ENCODE data around the gene GRIK4.

Gene GRIK4

DNA sequence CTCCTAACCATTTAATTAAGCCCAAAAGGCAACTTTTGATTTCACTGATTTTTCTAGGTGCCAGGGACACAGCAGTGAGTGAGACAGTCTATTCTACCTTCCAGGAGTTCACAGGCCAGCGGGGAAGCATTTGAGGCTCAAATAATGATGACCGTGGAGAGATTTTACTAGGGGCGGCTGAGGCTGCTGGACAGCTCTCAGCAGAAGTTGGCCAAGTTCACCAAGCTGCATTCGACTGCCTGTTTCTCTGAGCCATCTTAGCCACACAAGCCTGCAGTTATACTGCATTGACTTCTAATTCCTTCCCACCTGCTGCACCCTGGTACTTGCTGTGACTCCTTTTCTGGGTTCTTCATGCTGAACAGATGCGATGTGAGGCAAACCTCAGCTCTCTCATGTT lies 343.4 kb downstream of the GRIK4 start:
- no peak for DNase-seq (ENCODE audit: low read depth)
- in situ Hi-C loops (cut with HindIII; ENCODE audit: low sequenced_read_pairs): no loop called here
- H3K4me3 ChIP-seq (ENCODE audit: low read depth, low read length): no peak overlapping the region
- TF ChIP-seq, protein P1, sequence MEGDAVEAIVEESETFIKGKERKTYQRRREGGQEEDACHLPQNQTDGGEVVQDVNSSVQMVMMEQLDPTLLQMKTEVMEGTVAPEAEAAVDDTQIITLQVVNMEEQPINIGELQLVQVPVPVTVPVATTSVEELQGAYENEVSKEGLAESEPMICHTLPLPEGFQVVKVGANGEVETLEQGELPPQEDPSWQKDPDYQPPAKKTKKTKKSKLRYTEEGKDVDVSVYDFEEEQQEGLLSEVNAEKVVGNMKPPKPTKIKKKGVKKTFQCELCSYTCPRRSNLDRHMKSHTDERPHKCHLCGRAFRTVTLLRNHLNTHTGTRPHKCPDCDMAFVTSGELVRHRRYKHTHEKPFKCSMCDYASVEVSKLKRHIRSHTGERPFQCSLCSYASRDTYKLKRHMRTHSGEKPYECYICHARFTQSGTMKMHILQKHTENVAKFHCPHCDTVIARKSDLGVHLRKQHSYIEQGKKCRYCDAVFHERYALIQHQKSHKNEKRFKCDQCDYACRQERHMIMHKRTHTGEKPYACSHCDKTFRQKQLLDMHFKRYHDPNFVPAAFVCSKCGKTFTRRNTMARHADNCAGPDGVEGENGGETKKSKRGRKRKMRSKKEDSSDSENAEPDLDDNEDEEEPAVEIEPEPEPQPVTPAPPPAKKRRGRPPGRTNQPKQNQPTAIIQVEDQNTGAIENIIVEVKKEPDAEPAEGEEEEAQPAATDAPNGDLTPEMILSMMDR (IDR thresholded peaks at IDR 0.05; ENCODE audit: low read depth, low read length, missing control alignments): no peak

DNA sequence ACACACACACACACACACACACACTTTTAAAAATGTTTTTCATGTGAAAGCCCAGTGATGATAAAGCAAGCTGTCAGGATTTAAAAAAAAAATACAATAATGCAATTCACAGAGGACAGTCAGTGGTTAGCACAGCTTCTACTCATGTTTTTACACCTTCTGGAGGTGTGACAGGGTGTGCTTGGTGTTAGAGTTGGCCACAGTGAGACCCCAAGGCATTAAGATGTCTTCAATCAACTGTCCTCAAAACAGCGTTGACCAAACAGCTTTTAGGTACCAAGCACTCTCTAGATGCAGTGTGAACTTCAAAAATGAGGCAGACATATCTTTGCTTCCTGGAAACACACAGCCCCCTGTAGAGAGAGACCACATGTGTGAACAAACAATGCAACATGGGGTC lies 346.0 kb downstream of the GRIK4 start:
- H3K4me3 ChIP-seq (ENCODE audit: low read depth, low read length): no peak overlapping the region
- DNase-seq (ENCODE audit: low read depth): no peak
- in situ Hi-C loops (cut with HindIII; ENCODE audit: low sequenced_read_pairs): no loop called here
- TF ChIP-seq, protein P1 (IDR thresholded peaks at IDR 0.05; ENCODE audit: low read depth, low read length, missing control alignments): no peak

- TF ChIP-seq, protein P1 (IDR thresholded peaks at IDR 0.05; ENCODE audit: low read depth, low read length, missing control alignments): no peak
- DNase-seq (ENCODE audit: low read depth): no peak
- in situ Hi-C loops (cut with HindIII; ENCODE audit: low sequenced_read_pairs): no loop called here
- no peak overlapping the region for H3K4me3 ChIP-seq (ENCODE audit: low read depth, low read length)
Observed at GRCh38 chr11:120858740-120859139, 347.2 kb downstream of the GRIK4 start.

DNA sequence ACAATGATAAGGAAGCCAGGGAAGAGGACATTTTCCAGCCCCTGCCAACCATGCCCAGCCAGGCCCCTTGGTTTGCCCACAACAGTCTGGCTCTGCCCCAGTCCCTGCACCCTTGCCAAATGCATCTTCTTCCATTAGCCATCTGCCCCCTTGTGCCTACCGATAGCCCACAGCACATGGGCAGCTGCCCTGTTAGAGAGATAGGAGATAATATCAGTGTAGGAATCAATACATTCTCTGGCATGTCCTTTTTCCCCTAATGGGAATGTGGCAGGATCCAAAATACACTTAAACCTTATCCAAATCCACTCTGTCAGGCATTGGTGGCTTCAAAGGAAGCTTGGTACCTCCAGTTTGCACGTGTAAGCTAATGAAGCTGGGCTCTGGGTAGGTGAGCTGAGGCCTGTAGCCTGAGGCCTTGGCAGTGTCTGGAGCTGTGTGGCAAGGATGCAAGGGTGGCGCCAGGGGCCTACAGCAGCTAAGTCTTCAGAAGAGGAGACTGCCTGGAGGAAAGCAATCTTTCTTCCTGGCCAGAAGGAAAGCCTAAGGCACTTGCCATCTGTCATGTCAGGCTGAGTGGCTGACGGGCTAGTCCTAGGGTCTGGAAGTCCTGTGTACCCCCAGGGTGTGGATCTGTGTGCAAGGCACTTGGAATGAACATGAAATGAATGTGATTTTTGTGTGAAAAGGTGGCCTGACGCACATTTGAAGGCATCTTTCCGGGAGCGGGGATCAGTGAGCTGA lies 348.2 kb downstream of the GRIK4 start:
- no peak overlapping the region for H3K4me3 ChIP-seq (ENCODE audit: low read depth, low read length)
- in situ Hi-C loops (cut with HindIII; ENCODE audit: low sequenced_read_pairs): no loop called here
- no peak for DNase-seq (ENCODE audit: low read depth)
- TF ChIP-seq, protein P1 (IDR thresholded peaks at IDR 0.05; ENCODE audit: low read depth, low read length, missing control alignments): no peak

GRCh38 chr11:120863359-120863758 lies 351.8 kb downstream of the GRIK4 start:
- in situ Hi-C loops (cut with HindIII; ENCODE audit: low sequenced_read_pairs): no loop called here
- TF ChIP-seq, protein P1 (IDR thresholded peaks at IDR 0.05; ENCODE audit: low read depth, low read length, missing control alignments): no peak
- DNase-seq (ENCODE audit: low read depth): no peak
- H3K4me3 ChIP-seq (ENCODE audit: low read depth, low read length): no peak overlapping the region

DNA sequence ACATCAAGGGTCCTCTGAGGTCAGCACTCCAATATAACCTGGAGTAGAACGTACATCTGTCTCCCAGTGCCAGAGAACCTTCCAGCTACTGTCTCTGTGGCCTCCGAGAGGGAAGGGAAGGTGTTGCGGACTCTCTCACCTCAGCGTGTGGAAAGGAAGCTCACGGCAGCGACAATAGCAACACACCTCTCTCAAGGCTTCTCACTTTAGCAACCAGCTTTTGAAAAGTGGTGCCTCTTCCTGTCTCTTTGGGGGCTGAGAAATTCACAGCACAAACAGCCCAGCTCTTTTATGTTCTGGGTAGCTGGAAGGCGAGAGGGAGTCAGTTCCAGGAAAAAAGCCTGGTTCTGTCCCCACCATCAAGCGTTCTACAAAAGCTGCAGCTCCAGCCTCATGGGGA lies 355.5 kb downstream of the GRIK4 start:
- no peak overlapping the region for H3K4me3 ChIP-seq (ENCODE audit: low read depth, low read length)
- TF ChIP-seq, protein P1 (IDR thresholded peaks at IDR 0.05; ENCODE audit: low read depth, low read length, missing control alignments): no peak
- no peak for DNase-seq (ENCODE audit: low read depth)
- in situ Hi-C loops (cut with HindIII; ENCODE audit: low sequenced_read_pairs): no loop called here

Measured in astrocyte of the cerebellum (primary cell).